Liver (tissue), 9 donors: ENCODE data around the gene SAFB. TPM values are rescaled to one million over a fixed set of nuclear protein-coding genes. Genes with fewer than 3 reads are reported as not detected.

Experiments
- DNase-seq: peaks from one replicate; pipeline ENCODE4 v3.0.0-alpha.2; 2017; ENCODE audit warnings: low spot score
- H3K27ac ChIP-seq, 2 donors: one replicate each; pipeline ENCODE4 v1.7.0; 2013; ENCODE audit warnings: inconsistent platforms in 2 of 2, low read length in 2 of 2, control low read depth in 1 of 2, low read depth in 1 of 2, mild to moderate bottlenecking in 1 of 2
- H3K27me3 ChIP-seq, 4 donors: one replicate each; pipeline versions ENCODE4 v1.6.1 to v1.7.0; 2013; ENCODE audit warnings: low read length in 3 of 4, inconsistent platforms in 1 of 4, mild to moderate bottlenecking in 1 of 4, moderate library complexity in 1 of 4; ENCODE audit not compliant: control insufficient read depth in 4 of 4, insufficient read depth in 4 of 4
- H3K36me3 ChIP-seq, 4 donors: one replicate each; pipeline versions ENCODE4 v1.6.1 to v1.7.0; 2013; ENCODE audit warnings: low read length in 3 of 4, mild to moderate bottlenecking in 3 of 4, low read depth in 1 of 4, moderate library complexity in 1 of 4; ENCODE audit not compliant: control insufficient read depth in 4 of 4, insufficient read depth in 3 of 4
- H3K4me1 ChIP-seq, 4 donors: one replicate each; pipeline versions ENCODE4 v1.6.1 to v1.7.0; 2013; ENCODE audit warnings: low read length in 3 of 4, mild to moderate bottlenecking in 3 of 4, moderate library complexity in 1 of 4; ENCODE audit not compliant: control insufficient read depth in 4 of 4, insufficient read depth in 4 of 4
- H3K4me3 ChIP-seq, 3 donors: one replicate each; pipeline versions ENCODE4 v1.6.1 to v1.7.0; 2013; ENCODE audit warnings: low read length in 3 of 3, control low read depth in 1 of 3, low read depth in 1 of 3, mild to moderate bottlenecking in 1 of 3
- H3K9ac ChIP-seq, 2 donors: one replicate each; pipeline ENCODE4 v1.7.0; 2013; ENCODE audit warnings: low read length in 2 of 2, mild to moderate bottlenecking in 2 of 2, moderate library complexity in 2 of 2, control low read depth in 1 of 2, low read depth in 1 of 2
- H3K9me3 ChIP-seq, 4 donors: one replicate each; pipeline versions ENCODE4 v1.6.1 to v1.7.0; 2013; ENCODE audit warnings: low read length in 3 of 4; ENCODE audit not compliant: control insufficient read depth in 4 of 4
- CTCF ChIP-seq: fragments of 150-350 bp; IDR thresholded peaks from 2 replicates; pipeline ENCODE4 v1.5.1; 2017; ENCODE audit warnings: improper control_type of control experiment, low read depth, low read length; ENCODE audit not compliant: missing input control
- EGR1 ChIP-seq, 2 donors: IDR thresholded peaks; 2 replicates each; pipeline ENCODE4 v1.6.1; 2016 to 2018; ENCODE audit warnings: antibody characterized with exemption in 2 of 2, low read depth in 2 of 2
- FOXA1 ChIP-seq: IDR thresholded peaks from 2 replicates; pipeline ENCODE4 v1.6.1; 2016; ENCODE audit warnings: antibody characterized with exemption
- FOXA2 ChIP-seq: IDR thresholded peaks from 2 replicates; pipeline ENCODE4 v1.6.1; 2016; ENCODE audit warnings: antibody characterized with exemption
- GABPA ChIP-seq, 2 donors: IDR thresholded peaks in 1 of 2; conservative IDR thresholded peaks in 1 of 2; 2 replicates each; pipeline ENCODE4 v1.6.1; 2016; ENCODE audit warnings: antibody characterized with exemption in 2 of 2, mild to moderate bottlenecking in 1 of 2, moderate library complexity in 1 of 2
- HNF4A ChIP-seq, 2 donors: conservative IDR thresholded peaks; 2 replicates each; pipeline ENCODE4 v1.6.1; 2016; ENCODE audit warnings: antibody characterized with exemption in 2 of 2, mild to moderate bottlenecking in 2 of 2
- HNF4G ChIP-seq: IDR thresholded peaks from 2 replicates; pipeline ENCODE4 v1.6.1; 2016; ENCODE audit warnings: antibody characterized with exemption
- MAX ChIP-seq: IDR thresholded peaks from 2 replicates; pipeline ENCODE4 v1.6.1; 2016; ENCODE audit warnings: antibody characterized with exemption
- NR2F2 ChIP-seq: IDR thresholded peaks from 2 replicates; pipeline ENCODE4 v1.6.1; 2016; ENCODE audit warnings: antibody characterized with exemption
- RAD21 ChIP-seq, 2 donors: IDR thresholded peaks; 2 replicates each; pipeline ENCODE4 v1.6.1; 2016; ENCODE audit warnings: antibody characterized with exemption in 2 of 2, mild to moderate bottlenecking in 2 of 2
- RXRA ChIP-seq, 2 donors: IDR thresholded peaks; 2 replicates each; pipeline ENCODE4 v1.6.1; 2017 to 2018; ENCODE audit warnings: antibody characterized with exemption in 2 of 2, mild to moderate bottlenecking in 1 of 2
- YY1 ChIP-seq: IDR thresholded peaks from 2 replicates; pipeline ENCODE4 v1.6.1; 2016; ENCODE audit warnings: antibody characterized with exemption, mild to moderate bottlenecking
- ZBTB33 ChIP-seq: IDR thresholded peaks from 2 replicates; pipeline ENCODE4 v1.6.1; 2016; ENCODE audit warnings: antibody characterized with exemption
- WGBS: extraction: QIAGEN DNeasy Blood & Tissue Kit; methylation state at CpG from one replicate; pipeline ENCODE4 v1.1.7; 2013; 5-methylcytosine and 5-hydroxymethylcytosine counted together
- polyA plus RNA-seq, 2 donors: library from polyadenylated mRNA; stranded (reverse) in 1 of 2; unstranded in 1 of 2; fragments of 200-250 nt in 1 of 2; fragments of >200 nt in 1 of 2; fragmentation: Nextera tagmentation in 1 of 2; extraction: Ambion mirVana in 1 of 2; gene quantifications; one replicate each; pipeline versions ENCODE4 v1.2.1 to v1.2.3, GENCODE V29; 2013 to 2015
- total RNA-seq, 2 donors: library from RNA; depleted of rRNA; stranded (reverse); fragments of >200 nt; gene quantifications; one replicate each; pipeline ENCODE4 v1.2.3, GENCODE V29; 2014
- TF ChIP-seq, protein P1 (sequence below): IDR thresholded peaks from 2 replicates; pipeline ENCODE4 v1.6.1; 2016; ENCODE audit warnings: antibody characterized with exemption, mild to moderate bottlenecking
- TF ChIP-seq, protein P2 (sequence below): IDR thresholded peaks from 2 replicates; pipeline ENCODE4 v1.6.1; 2016; ENCODE audit warnings: antibody characterized with exemption
- donor health status: healthy.
- donor health status: healthy.
- donor health status: healthy.
- donor health status: healthy.
- donor health status: healthy.

The SAFB gene
- total and polyA plus RNA-seq, 4 donors: 16.5 to 65.0 (median 38.5) TPM

GRCh38 chr19:5623397-5624017, 624 bp downstream of the SAFB start:
- no peak for DNase-seq
- Histone ChIP-seq H3K27me3 (no peaks in the 10 kb centered on the region), H3K4me3 (peak overlapping the region; percentile 84 to 95 (median 86)), H3K9ac (peak overlapping the region; percentile 90 to 91), H3K9me3 (no peaks in the 10 kb centered on the region), H3K36me3 (peaks cover 2 to 35% (median 19%) of the 10 kb centered on the region in 4 donors), H3K4me1 (peaks cover 6 to 60% (median 50%) of the 10 kb centered on the region in 4 donors), H3K27ac (peak overlapping the region; percentile 75 to 93)
- TF ChIP-seq EGR1 (IDR thresholded peaks at IDR 0.05; ENCODE audit: low read depth in 2 of 2) (no peak), GABPA (IDR thresholded peaks at IDR 0.05 in 1 of 2, conservative IDR thresholded peaks at IDR 0.05 in 1 of 2) (no peak), ZBTB33 (no peak)
- WGBS: under 1% methylated on average over 50 of the region's 50 CpGs

DNA sequence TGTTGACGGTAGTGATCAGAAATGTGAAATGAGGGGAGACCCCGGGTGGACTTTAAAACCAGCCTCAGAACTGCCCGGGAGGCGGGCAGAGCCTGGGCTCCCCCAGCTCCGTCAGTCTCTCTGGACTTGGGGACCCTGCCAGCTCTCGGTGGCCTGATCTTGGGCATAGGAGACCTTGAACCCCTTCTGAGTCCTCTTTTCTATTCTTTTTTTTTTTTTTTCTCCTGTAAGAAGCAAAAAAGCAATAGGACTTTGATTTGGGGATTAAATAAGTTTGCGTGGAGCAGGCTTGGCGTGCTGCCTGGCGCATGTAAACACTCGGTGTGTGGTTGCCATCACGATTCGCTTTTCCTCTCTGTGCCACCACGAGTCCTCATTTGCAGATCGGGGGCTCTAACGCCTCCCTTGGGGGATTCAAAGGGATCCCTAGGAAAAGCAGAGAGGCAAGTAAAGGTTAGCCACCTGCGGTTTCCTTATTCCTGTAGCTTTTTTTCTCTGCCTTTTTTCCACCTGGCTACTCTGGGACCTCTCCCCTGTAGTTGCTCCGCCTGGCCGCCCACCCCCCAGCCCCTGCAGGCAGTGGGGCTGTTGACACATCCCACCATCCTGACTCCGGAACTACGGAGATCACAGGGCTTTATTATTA, 1.3 kb downstream of the SAFB start:
- Histone ChIP-seq H3K4me1 (peaks cover 4 to 64% (median 51%) of the 10 kb centered on the region in 4 donors), H3K9me3 (no peaks in the 10 kb centered on the region), H3K9ac (peak overlapping the region; percentile 90 to 91), H3K36me3 (peaks cover 2 to 30% (median 17%) of the 10 kb centered on the region in 4 donors), H3K27ac (peak overlapping the region; percentile 75 to 93), H3K4me3 (peak overlapping the region; percentile 84 to 95 (median 86)), H3K27me3 (no peaks in the 10 kb centered on the region)
- 2% methylated on average over 20 of the region's 20 CpGs for WGBS
- TF ChIP-seq YY1: no peak
- TF ChIP-seq HNF4A (conservative IDR thresholded peaks at IDR 0.05): peak in 1 of 2 donors; percentile 40
- peak; percentile 42 for DNase-seq

GRCh38 chr19:5624741-5625278, 1.9 kb downstream of the SAFB start:
- Histone ChIP-seq H3K27ac (peak overlapping the region; percentile 75 to 93), H3K9me3 (no peaks in the 10 kb centered on the region), H3K4me3 (peak overlapping the region in 2 of 3 donors; percentile 86 to 95), H3K4me1 (peaks cover 4 to 69% (median 52%) of the 10 kb centered on the region in 4 donors), H3K36me3 (peaks cover 2 to 27% (median 15%) of the 10 kb centered on the region in 4 donors), H3K9ac (peak overlapping the region; percentile 90 to 91), H3K27me3 (no peaks in the 10 kb centered on the region)
- no peak for DNase-seq
- 40% methylated on average over 8 of the region's 8 CpGs for WGBS
- TF ChIP-seq FOXA2 (no peak), ZBTB33 (no peak), HNF4A (conservative IDR thresholded peaks at IDR 0.05) (no peak), HNF4G (no peak), NR2F2 (no peak), MAX (no peak), CTCF (no peak), RAD21 (IDR thresholded peaks at IDR 0.05) (no peak), RXRA (IDR thresholded peaks at IDR 0.05) (no peak), FOXA1 (no peak), GABPA (IDR thresholded peaks at IDR 0.05 in 1 of 2, conservative IDR thresholded peaks at IDR 0.05 in 1 of 2) (no peak), EGR1 (IDR thresholded peaks at IDR 0.05; ENCODE audit: low read depth in 2 of 2) (no peak)
- TF ChIP-seq, protein P1, sequence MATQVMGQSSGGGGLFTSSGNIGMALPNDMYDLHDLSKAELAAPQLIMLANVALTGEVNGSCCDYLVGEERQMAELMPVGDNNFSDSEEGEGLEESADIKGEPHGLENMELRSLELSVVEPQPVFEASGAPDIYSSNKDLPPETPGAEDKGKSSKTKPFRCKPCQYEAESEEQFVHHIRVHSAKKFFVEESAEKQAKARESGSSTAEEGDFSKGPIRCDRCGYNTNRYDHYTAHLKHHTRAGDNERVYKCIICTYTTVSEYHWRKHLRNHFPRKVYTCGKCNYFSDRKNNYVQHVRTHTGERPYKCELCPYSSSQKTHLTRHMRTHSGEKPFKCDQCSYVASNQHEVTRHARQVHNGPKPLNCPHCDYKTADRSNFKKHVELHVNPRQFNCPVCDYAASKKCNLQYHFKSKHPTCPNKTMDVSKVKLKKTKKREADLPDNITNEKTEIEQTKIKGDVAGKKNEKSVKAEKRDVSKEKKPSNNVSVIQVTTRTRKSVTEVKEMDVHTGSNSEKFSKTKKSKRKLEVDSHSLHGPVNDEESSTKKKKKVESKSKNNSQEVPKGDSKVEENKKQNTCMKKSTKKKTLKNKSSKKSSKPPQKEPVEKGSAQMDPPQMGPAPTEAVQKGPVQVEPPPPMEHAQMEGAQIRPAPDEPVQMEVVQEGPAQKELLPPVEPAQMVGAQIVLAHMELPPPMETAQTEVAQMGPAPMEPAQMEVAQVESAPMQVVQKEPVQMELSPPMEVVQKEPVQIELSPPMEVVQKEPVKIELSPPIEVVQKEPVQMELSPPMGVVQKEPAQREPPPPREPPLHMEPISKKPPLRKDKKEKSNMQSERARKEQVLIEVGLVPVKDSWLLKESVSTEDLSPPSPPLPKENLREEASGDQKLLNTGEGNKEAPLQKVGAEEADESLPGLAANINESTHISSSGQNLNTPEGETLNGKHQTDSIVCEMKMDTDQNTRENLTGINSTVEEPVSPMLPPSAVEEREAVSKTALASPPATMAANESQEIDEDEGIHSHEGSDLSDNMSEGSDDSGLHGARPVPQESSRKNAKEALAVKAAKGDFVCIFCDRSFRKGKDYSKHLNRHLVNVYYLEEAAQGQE: no peak
- TF ChIP-seq, protein P2, sequence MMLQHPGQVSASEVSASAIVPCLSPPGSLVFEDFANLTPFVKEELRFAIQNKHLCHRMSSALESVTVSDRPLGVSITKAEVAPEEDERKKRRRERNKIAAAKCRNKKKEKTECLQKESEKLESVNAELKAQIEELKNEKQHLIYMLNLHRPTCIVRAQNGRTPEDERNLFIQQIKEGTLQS: no peak
